ENCODE measurements around the gene MUC5B. TPM values are rescaled to one million over a fixed set of nuclear protein-coding genes. Genes with fewer than 3 reads are reported as not detected.
"Not testable (repeated sequence)": the region's sequence is repeated elsewhere in the genome, so short reads cannot be mapped to it uniquely, and the experiment has no call there.

MUC5B gene
- 0.12 TPM for polyA plus RNA-seq (2012; ENCODE audit: low read depth, missing spikeins)

GRCh38 chr11:1222491-1223345 is at the start of gene MUC5B:
MUC5B (plus strand) TSS chr11:1223066; CDS start chr11:1223124, 58 bp downstream.
- no peak for DNase-seq (ENCODE audit: insufficient read length, low spot score)
- TF ChIP-seq SPI1 (IDR thresholded peaks at IDR 0.05; ENCODE audit: low read depth, low read length): no peak
- no peak for TF ChIP-seq POLR2AphosphoS5 (IDR thresholded peaks at IDR 0.05; ENCODE audit: low read depth, low read length)
- TF ChIP-seq PAX5 (IDR thresholded peaks at IDR 0.05; ENCODE audit: insufficient read depth, low read length, severe bottlenecking): no peak
- no peak for TF ChIP-seq POU2F2 (IDR thresholded peaks at IDR 0.05; ENCODE audit: low read depth, low read length)
- no peak for TF ChIP-seq POLR2A (IDR thresholded peaks at IDR 0.05; ENCODE audit: low read depth, low read length)
- no peak for TF ChIP-seq TAF1 (IDR thresholded peaks at IDR 0.05; ENCODE audit: low read depth, low read length)
- FAIRE-seq: no peak

- not testable (repeated sequence) for DNase-seq (ENCODE audit: insufficient read length, low spot score); FAIRE-seq
These were observed 49.5 kb upstream of the MUC5B start for GRCh38 chr11:1173396-1173795.

GRCh38 chr11:1174441-1175370 is 48.2 kb upstream of the MUC5B start:
- DNase-seq (ENCODE audit: insufficient read length, low spot score) (no peak), FAIRE-seq (no peak)
- no peak for TF ChIP-seq SPI1 (IDR thresholded peaks at IDR 0.05; ENCODE audit: low read depth, low read length)
- no peak for TF ChIP-seq POU2F2 (IDR thresholded peaks at IDR 0.05; ENCODE audit: low read depth, low read length)
- TF ChIP-seq POLR2A (IDR thresholded peaks at IDR 0.05; ENCODE audit: low read depth, low read length): no peak
- TF ChIP-seq TAF1 (IDR thresholded peaks at IDR 0.05; ENCODE audit: low read depth, low read length): no peak
- TF ChIP-seq PAX5 (IDR thresholded peaks at IDR 0.05; ENCODE audit: insufficient read depth, low read length, severe bottlenecking): no peak
- no peak for TF ChIP-seq POLR2AphosphoS5 (IDR thresholded peaks at IDR 0.05; ENCODE audit: low read depth, low read length)

- TF ChIP-seq TAF1 (IDR thresholded peaks at IDR 0.05; ENCODE audit: low read depth, low read length) (no peak), SPI1 (IDR thresholded peaks at IDR 0.05; ENCODE audit: low read depth, low read length) (no peak)
- no peak for FAIRE-seq
- no peak for DNase-seq (ENCODE audit: insufficient read length, low spot score)
These were observed 47.2 kb upstream of the MUC5B start for GRCh38 chr11:1175461-1176223.

GRCh38 chr11:1176224-1177019 is 46.4 kb upstream of the MUC5B start:
- TF ChIP-seq TAF1 (IDR thresholded peaks at IDR 0.05; ENCODE audit: low read depth, low read length): no peak
- TF ChIP-seq SPI1 (IDR thresholded peaks at IDR 0.05; ENCODE audit: low read depth, low read length): no peak
- no peak for TF ChIP-seq POLR2AphosphoS5 (IDR thresholded peaks at IDR 0.05; ENCODE audit: low read depth, low read length)
- no peak for TF ChIP-seq PAX5 (IDR thresholded peaks at IDR 0.05; ENCODE audit: insufficient read depth, low read length, severe bottlenecking)
- TF ChIP-seq POU2F2 (IDR thresholded peaks at IDR 0.05; ENCODE audit: low read depth, low read length): no peak
- no peak for TF ChIP-seq POLR2A (IDR thresholded peaks at IDR 0.05; ENCODE audit: low read depth, low read length)
- FAIRE-seq (no peak), DNase-seq (ENCODE audit: insufficient read length, low spot score) (no peak)

GRCh38 chr11:1177020-1177770 is 45.7 kb upstream of the MUC5B start:
- FAIRE-seq (no peak), DNase-seq (ENCODE audit: insufficient read length, low spot score) (no peak)
- no peak for TF ChIP-seq POU2F2 (IDR thresholded peaks at IDR 0.05; ENCODE audit: low read depth, low read length)

- DNase-seq (ENCODE audit: insufficient read length, low spot score) (no peak), FAIRE-seq (no peak)
- TF ChIP-seq POLR2AphosphoS5 (IDR thresholded peaks at IDR 0.05; ENCODE audit: low read depth, low read length) (no peak), PAX5 (IDR thresholded peaks at IDR 0.05; ENCODE audit: insufficient read depth, low read length, severe bottlenecking) (no peak), TAF1 (IDR thresholded peaks at IDR 0.05; ENCODE audit: low read depth, low read length) (no peak), POU2F2 (IDR thresholded peaks at IDR 0.05; ENCODE audit: low read depth, low read length) (no peak), SPI1 (IDR thresholded peaks at IDR 0.05; ENCODE audit: low read depth, low read length) (no peak), POLR2A (IDR thresholded peaks at IDR 0.05; ENCODE audit: low read depth, low read length) (no peak)
These were observed 45.1 kb upstream of the MUC5B start for GRCh38 chr11:1177771-1178090.

- no peak for TF ChIP-seq SPI1 (IDR thresholded peaks at IDR 0.05; ENCODE audit: low read depth, low read length)
- TF ChIP-seq POLR2A (IDR thresholded peaks at IDR 0.05; ENCODE audit: low read depth, low read length): no peak
- no peak for TF ChIP-seq POU2F2 (IDR thresholded peaks at IDR 0.05; ENCODE audit: low read depth, low read length)
- no peak for TF ChIP-seq POLR2AphosphoS5 (IDR thresholded peaks at IDR 0.05; ENCODE audit: low read depth, low read length)
- no peak for TF ChIP-seq TAF1 (IDR thresholded peaks at IDR 0.05; ENCODE audit: low read depth, low read length)
- TF ChIP-seq PAX5 (IDR thresholded peaks at IDR 0.05; ENCODE audit: insufficient read depth, low read length, severe bottlenecking): no peak
- no peak for FAIRE-seq
- DNase-seq (ENCODE audit: insufficient read length, low spot score): no peak
These were observed 44.5 kb upstream of the MUC5B start for GRCh38 chr11:1178201-1178885.
